KMS-11 (cell line): ENCODE results near the gene RASGRP4.
"Not testable (repeated sequence)": the region's sequence is repeated elsewhere in the genome, so short reads cannot be mapped to it uniquely, and the experiment has no call there.

Experiments used
- H2AFZ ChIP-seq: fragments of 200-600 bp; sonication (generic); 2 replicates; pipeline ENCODE4 v1.6.1; 2016; ENCODE audit warnings: antibody characterized with exemption, mixed run types, low read depth
- H3K27ac ChIP-seq: fragments of 200-600 bp; sonication (generic); 2 replicates; pipeline ENCODE4 v1.6.1; 2016; ENCODE audit warnings: mild to moderate bottlenecking, mixed run types
- H3K27me3 ChIP-seq: fragments of 200-600 bp; sonication (generic); 2 replicates; pipeline ENCODE4 v1.6.1; 2017; ENCODE audit warnings: mild to moderate bottlenecking, low read depth, mixed run types, moderate library complexity; ENCODE audit not compliant: insufficient read depth
- H3K36me3 ChIP-seq: fragments of 200-600 bp; sonication (generic); 2 replicates; pipeline ENCODE4 v1.6.1; 2017; ENCODE audit warnings: mild to moderate bottlenecking, mixed run types; ENCODE audit not compliant: insufficient read depth
- H3K4me1 ChIP-seq: fragments of 200-600 bp; sonication (generic); 2 replicates; pipeline ENCODE4 v1.6.1; 2016; ENCODE audit warnings: mild to moderate bottlenecking, low read depth, mixed run types; ENCODE audit not compliant: poor library complexity, severe bottlenecking
- H3K4me2 ChIP-seq: fragments of 200-600 bp; sonication (generic); 2 replicates; pipeline ENCODE4 v1.7.0; 2016; ENCODE audit warnings: mild to moderate bottlenecking, mixed run types
- H3K4me3 ChIP-seq: fragments of 200-600 bp; sonication (generic); IDR thresholded peaks from 2 replicates; pipeline ENCODE4 v1.6.1; 2017; ENCODE audit warnings: low read depth, low read length, mixed read lengths; ENCODE audit not compliant: insufficient read depth
- H3K79me2 ChIP-seq: fragments of 200-600 bp; sonication (generic); 2 replicates; pipeline ENCODE4 v1.6.1; 2016; ENCODE audit warnings: low read depth, mixed run types; ENCODE audit not compliant: insufficient read depth
- H3K9ac ChIP-seq: fragments of 200-600 bp; sonication (generic); 2 replicates; pipeline ENCODE4 v1.6.1; 2016; ENCODE audit warnings: mild to moderate bottlenecking, mixed run types
- H4K20me1 ChIP-seq: fragments of 200-600 bp; sonication (generic); 2 replicates; pipeline ENCODE4 v1.6.1; 2016; ENCODE audit warnings: mild to moderate bottlenecking, mixed run types; ENCODE audit not compliant: insufficient read depth
- TF ChIP-seq, protein P1 (sequence below): fragments of 200-600 bp; sonication (generic); conservative IDR thresholded peaks from 2 replicates; pipeline ENCODE4 v1.6.1; 2017; ENCODE audit warnings: low read depth, mild to moderate bottlenecking, antibody characterized with exemption, low read length, moderate library complexity, mixed read lengths

The RASGRP4 gene

DNA sequence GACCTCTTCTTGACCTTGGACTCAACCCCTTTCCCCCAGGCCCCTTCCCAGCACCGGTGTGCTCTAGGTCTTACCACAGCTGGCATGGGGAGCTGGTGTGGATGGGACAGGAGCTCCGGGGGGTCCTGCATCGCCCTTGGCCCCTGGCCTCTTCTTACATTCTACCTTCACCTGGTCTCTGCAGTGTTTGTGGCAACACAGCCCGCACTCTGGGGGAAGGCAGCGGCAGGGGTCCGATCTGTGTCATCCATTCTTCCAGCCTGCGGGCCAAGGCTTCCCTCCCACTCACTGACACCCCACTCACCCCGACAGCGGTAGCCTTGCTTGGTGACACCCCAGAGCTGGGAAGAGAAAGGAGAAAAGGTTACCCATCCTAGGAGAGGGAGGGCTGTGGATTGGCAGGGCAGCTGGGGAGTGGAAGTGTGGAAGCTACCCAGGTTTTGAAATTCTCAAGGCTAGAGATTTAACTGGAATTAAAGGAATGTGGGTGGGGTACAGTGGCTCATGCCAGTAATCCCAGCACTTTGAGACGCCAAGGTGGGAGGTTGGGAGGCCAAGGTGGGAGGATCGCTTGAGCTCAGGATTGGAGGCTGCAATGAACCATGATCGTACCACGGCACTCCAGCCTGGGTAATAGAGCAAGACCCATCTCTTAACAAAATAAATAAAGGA lies 14.8 kb downstream of the RASGRP4 start:
- no peak overlapping the region for H3K4me2 ChIP-seq
- TF ChIP-seq, protein P1, sequence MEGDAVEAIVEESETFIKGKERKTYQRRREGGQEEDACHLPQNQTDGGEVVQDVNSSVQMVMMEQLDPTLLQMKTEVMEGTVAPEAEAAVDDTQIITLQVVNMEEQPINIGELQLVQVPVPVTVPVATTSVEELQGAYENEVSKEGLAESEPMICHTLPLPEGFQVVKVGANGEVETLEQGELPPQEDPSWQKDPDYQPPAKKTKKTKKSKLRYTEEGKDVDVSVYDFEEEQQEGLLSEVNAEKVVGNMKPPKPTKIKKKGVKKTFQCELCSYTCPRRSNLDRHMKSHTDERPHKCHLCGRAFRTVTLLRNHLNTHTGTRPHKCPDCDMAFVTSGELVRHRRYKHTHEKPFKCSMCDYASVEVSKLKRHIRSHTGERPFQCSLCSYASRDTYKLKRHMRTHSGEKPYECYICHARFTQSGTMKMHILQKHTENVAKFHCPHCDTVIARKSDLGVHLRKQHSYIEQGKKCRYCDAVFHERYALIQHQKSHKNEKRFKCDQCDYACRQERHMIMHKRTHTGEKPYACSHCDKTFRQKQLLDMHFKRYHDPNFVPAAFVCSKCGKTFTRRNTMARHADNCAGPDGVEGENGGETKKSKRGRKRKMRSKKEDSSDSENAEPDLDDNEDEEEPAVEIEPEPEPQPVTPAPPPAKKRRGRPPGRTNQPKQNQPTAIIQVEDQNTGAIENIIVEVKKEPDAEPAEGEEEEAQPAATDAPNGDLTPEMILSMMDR: no peak
- peaks cover 13% of the 10 kb centered on the region; the same call in 1 of the 2 replicates for H3K27me3 ChIP-seq
- H4K20me1 ChIP-seq: no peaks in the 10 kb centered on the region
- H3K9ac ChIP-seq: no peak overlapping the region
- no peaks in the 10 kb centered on the region for H3K4me1 ChIP-seq
- no peak overlapping the region for H3K4me3 ChIP-seq
- no peaks in the 10 kb centered on the region for H3K79me2 ChIP-seq
- no peak overlapping the region for H2AFZ ChIP-seq
- no peaks in the 10 kb centered on the region for H3K36me3 ChIP-seq
- no peak overlapping the region for H3K27ac ChIP-seq

DNA sequence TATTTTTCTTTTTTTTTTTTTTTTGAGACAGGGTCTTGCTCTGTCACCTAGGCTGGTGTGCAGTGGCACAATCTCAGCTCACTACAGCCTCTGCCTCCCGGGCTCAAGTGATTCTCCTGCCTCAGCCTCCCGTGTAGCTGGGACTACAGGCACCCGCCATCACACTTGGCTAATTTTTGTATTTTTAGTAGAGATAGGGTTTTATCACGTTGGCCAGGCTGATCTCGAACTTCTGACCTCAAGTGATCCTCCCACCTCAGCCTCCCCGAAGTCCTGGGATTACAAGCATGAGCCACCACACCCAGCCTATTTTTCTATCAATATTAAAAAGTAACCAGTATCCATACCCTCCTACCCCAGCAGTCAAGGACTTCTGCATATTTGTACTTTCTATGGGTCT lies 15.6 kb downstream of the RASGRP4 start:
- H4K20me1 ChIP-seq, H3K4me1 ChIP-seq, H3K79me2 ChIP-seq, H3K36me3 ChIP-seq, H3K27ac ChIP-seq, H3K4me2 ChIP-seq, H3K4me3 ChIP-seq, H3K9ac ChIP-seq, H2AFZ ChIP-seq: not testable (repeated sequence)
- H3K27me3 ChIP-seq: peaks cover 13% of the 10 kb centered on the region; the same call in 1 of the 2 replicates

DNA sequence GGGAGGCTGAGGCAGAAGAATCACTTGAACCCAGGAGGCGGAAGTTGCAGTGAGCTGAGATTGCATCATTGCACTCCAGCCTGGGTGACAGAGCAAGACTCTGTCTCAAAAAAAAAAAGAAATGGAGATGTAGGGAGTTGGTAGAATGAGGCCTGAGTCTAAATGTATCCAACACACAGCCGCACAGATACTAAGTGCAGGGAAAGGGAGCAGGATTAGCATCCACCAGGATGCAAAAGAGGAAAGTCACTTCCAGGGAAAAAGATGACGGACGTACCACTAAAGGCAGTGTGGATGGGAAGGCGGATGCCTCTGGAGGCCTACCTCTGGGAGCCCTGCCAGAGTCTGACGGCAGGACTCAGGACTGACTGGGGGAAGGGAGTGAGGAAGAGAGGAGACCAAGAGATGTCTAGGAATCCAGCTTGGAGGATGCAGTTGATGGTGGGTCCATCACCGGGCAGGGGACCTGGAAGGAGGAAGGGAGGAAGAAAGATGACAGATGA lies 16.3 kb downstream of the RASGRP4 start:
- no peak overlapping the region for H3K9ac ChIP-seq
- no peaks in the 10 kb centered on the region for H3K79me2 ChIP-seq
- H3K27me3 ChIP-seq: peaks cover 8% of the 10 kb centered on the region; the same call in 1 of the 2 replicates
- H3K4me2 ChIP-seq: no peak overlapping the region
- H3K27ac ChIP-seq: no peak overlapping the region
- H3K4me3 ChIP-seq: no peak overlapping the region
- H3K36me3 ChIP-seq: no peaks in the 10 kb centered on the region
- no peaks in the 10 kb centered on the region for H4K20me1 ChIP-seq
- TF ChIP-seq, protein P1: no peak
- no peak overlapping the region for H2AFZ ChIP-seq
- no peaks in the 10 kb centered on the region for H3K4me1 ChIP-seq

DNA sequence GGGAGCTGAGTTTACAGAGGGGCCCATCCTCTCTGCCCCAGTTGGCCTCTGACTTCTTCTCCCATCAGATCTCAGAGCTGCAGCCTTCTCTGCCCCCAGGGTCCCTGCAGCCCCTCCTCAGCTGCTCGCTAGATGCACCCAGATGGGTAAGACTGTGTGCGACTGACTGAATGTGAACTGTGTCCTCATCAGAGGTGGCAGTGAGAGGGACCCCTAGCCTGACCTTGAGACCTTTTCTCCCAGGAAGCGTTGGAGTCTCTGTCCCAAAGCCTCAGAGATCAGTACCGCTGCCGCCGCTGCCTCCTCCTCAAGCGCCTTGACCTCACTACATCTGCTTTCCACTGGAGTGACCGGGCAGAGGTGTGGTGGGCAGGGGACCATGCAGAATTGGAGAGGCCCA lies 20.7 kb downstream of the RASGRP4 start:
- no peaks in the 10 kb centered on the region for H3K27me3 ChIP-seq
- no peak overlapping the region for H3K27ac ChIP-seq
- no peak overlapping the region for H2AFZ ChIP-seq
- H3K9ac ChIP-seq: no peak overlapping the region
- H3K4me2 ChIP-seq: no peak overlapping the region
- no peaks in the 10 kb centered on the region for H3K4me1 ChIP-seq
- no peaks in the 10 kb centered on the region for H3K36me3 ChIP-seq
- H4K20me1 ChIP-seq: no peaks in the 10 kb centered on the region
- H3K4me3 ChIP-seq: no peak overlapping the region
- H3K79me2 ChIP-seq: no peaks in the 10 kb centered on the region
- TF ChIP-seq, protein P1: no peak

DNA sequence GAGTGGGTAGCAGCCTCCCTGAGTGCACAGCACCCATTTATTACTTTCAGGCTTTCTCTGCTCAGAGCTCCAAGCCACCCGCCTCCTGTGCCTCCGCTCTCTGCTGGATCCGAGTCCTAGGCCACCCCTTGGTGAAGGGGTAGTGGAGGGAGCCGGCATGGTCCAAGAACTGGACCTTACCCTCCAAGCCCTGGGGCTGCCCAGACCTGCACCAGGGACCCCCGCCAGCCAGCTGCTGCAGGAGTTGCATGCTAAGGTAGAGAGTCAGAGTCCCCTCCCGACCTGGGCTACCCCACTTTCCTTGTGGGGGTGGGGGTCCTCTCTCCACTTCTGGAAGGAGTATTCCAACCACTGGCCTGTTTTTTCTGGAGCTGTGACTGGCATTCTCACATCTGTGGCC lies 21.2 kb downstream of the RASGRP4 start:
- H3K9ac ChIP-seq: no peak overlapping the region

More for the DNA sequence above, 21.2 kb downstream of the RASGRP4 start:
- H3K79me2 ChIP-seq: no peaks in the 10 kb centered on the region
- no peaks in the 10 kb centered on the region for H3K4me1 ChIP-seq
- H2AFZ ChIP-seq: no peak overlapping the region
- H3K4me2 ChIP-seq: no peak overlapping the region
- H3K27ac ChIP-seq: no peak overlapping the region
- H3K4me3 ChIP-seq: no peak overlapping the region
- peaks cover 3% of the 10 kb centered on the region; the same call in 1 of the 2 replicates for H3K27me3 ChIP-seq
- H3K36me3 ChIP-seq: no peaks in the 10 kb centered on the region
- H4K20me1 ChIP-seq: no peaks in the 10 kb centered on the region
- TF ChIP-seq, protein P1: no peak
